Brain microvascular endothelial cell (primary cell): ENCODE measurements around the gene C6.

ENCODE experiments used
- DNase-seq: peaks from one replicate; pipeline ENCODE4 v3.0.0-alpha.2; 2020
- H3K27ac ChIP-seq: fragments of 250-450 bp; sonication (Bioruptor Pico); 2 replicates; pipeline ENCODE4 v1.5.1; 2020; ENCODE audit warnings: mild to moderate bottlenecking, moderate library complexity
- H3K27me3 ChIP-seq: fragments of 250-450 bp; sonication (Bioruptor Pico); replicated peaks from 2 replicates; pipeline ENCODE4 v1.5.1; 2020; ENCODE audit warnings: mild to moderate bottlenecking
- H3K36me3 ChIP-seq: fragments of 250-450 bp; sonication (Bioruptor Pico); replicated peaks from 2 replicates; pipeline ENCODE4 v1.5.1; 2020; ENCODE audit warnings: mild to moderate bottlenecking
- H3K4me3 ChIP-seq: 2 replicates; pipeline ENCODE4 v1.5.1; 2011; ENCODE audit warnings: low read depth, mild to moderate bottlenecking, control low read depth, low read length, moderate library complexity
- in situ Hi-C: cut with HindIII; loops from 2 replicates; pipeline ENCODE4 v1.10.0; 2017; ENCODE audit warnings: low sequenced_read_pairs, low pct_ligation_motif_present
- TF ChIP-seq, protein P1 (sequence below): IDR thresholded peaks from 2 replicates; pipeline ENCODE4 v1.5.1; 2011; ENCODE audit warnings: low read depth, mild to moderate bottlenecking, moderate library complexity, low read length, control low read depth, inconsistent platforms; ENCODE audit errors: missing control alignments

The C6 gene

DNA sequence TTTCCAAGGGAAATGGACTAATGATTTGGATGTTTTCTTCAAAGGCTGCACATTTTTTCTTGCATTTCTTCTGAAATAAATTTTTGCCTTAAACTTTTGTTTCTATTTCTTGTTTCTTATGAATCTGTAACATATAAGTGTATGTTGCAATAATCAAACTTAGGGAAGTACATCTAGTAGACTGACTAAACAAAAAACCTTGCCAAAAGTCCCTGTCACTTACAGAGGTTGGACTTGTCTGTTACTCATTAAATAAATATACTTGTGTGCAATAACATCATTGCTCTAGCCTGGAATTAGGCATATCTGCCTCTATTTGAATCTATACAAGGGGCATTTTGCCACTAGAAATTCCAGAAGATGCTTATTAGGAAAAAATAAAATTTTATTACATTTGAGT is 56.6 kb downstream of the C6 start:
- no peaks in the 10 kb centered on the region for H3K36me3 ChIP-seq
- H3K27me3 ChIP-seq: no peaks in the 10 kb centered on the region
- no peak for DNase-seq
- in situ Hi-C loops: no loop called here
- TF ChIP-seq, protein P1, sequence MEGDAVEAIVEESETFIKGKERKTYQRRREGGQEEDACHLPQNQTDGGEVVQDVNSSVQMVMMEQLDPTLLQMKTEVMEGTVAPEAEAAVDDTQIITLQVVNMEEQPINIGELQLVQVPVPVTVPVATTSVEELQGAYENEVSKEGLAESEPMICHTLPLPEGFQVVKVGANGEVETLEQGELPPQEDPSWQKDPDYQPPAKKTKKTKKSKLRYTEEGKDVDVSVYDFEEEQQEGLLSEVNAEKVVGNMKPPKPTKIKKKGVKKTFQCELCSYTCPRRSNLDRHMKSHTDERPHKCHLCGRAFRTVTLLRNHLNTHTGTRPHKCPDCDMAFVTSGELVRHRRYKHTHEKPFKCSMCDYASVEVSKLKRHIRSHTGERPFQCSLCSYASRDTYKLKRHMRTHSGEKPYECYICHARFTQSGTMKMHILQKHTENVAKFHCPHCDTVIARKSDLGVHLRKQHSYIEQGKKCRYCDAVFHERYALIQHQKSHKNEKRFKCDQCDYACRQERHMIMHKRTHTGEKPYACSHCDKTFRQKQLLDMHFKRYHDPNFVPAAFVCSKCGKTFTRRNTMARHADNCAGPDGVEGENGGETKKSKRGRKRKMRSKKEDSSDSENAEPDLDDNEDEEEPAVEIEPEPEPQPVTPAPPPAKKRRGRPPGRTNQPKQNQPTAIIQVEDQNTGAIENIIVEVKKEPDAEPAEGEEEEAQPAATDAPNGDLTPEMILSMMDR: no peak
- no peak overlapping the region for H3K27ac ChIP-seq
- no peak overlapping the region for H3K4me3 ChIP-seq

DNA sequence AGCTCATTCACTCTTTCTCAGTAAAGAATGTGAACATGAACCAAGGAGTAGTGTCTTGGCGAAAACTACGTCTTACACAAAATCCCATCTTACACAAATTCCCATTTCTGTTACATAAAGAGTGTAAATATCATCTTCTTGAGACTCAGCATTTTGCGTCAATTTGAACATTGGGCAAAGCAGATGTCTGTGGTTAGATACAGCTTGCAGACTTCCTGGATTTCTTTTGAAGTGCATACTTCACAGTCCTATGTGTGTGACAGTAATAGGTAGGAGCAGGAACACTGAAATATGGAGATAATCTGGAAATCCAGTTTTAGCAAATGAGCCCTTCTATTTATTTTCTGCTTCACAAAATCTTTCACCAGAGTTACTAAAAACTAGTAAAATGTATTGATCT is 58.8 kb downstream of the C6 start:
- H3K27me3 ChIP-seq: no peaks in the 10 kb centered on the region
- no peak overlapping the region for H3K27ac ChIP-seq
- TF ChIP-seq, protein P1: no peak
- no peaks in the 10 kb centered on the region for H3K36me3 ChIP-seq
- in situ Hi-C loops: no loop called here
- H3K4me3 ChIP-seq: no peak overlapping the region
- DNase-seq: no peak

DNA sequence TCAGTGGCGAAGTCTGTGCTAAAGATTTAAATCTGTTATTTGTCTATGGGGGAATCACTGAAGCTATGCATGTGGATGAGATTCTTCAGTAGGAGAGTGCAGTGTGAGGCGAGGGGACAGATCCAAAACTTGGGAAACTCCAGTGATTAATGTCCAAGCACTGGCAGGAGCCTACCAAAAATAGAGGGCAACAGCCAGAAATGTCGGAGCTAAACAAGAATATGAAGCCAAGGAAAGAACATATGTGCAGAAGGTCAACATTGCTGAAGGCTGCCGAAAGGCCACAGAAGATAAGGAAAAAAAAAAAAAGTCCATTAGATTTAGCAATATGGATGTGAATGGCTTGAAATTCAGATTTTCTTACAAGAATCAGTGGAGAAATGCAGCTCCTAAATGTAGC is 61.8 kb downstream of the C6 start:
- no peaks in the 10 kb centered on the region for H3K36me3 ChIP-seq
- in situ Hi-C loops: no loop called here
- DNase-seq: no peak
- H3K27me3 ChIP-seq: no peaks in the 10 kb centered on the region
- TF ChIP-seq, protein P1: no peak
- no peak overlapping the region for H3K4me3 ChIP-seq
- H3K27ac ChIP-seq: no peak overlapping the region

DNA sequence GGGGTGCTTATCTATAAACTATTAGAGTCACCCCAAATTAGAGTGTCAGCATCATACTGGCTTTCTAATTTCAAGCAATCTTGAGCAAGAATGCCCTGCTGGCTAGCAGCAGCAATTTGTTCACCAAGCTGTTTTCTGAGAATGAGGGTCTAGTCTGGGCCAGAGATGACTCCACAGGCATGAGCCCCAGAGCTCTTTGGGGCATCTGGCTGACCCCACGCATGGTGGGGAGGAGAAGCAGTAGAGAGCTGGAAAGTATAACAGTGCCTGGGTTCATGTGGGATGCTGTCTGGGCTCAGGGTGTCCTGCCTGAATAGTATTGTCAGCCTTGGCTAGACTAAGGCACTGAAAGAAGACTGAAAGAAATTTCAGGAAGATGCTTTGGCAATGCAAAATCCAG is 64.9 kb downstream of the C6 start:
- Histone ChIP-seq H3K27ac (no peak overlapping the region), H3K27me3 (no peaks in the 10 kb centered on the region), H3K4me3 (no peak overlapping the region), H3K36me3 (no peaks in the 10 kb centered on the region)
- no peak for DNase-seq
- in situ Hi-C loops: no loop called here
- TF ChIP-seq, protein P1: no peak

DNA sequence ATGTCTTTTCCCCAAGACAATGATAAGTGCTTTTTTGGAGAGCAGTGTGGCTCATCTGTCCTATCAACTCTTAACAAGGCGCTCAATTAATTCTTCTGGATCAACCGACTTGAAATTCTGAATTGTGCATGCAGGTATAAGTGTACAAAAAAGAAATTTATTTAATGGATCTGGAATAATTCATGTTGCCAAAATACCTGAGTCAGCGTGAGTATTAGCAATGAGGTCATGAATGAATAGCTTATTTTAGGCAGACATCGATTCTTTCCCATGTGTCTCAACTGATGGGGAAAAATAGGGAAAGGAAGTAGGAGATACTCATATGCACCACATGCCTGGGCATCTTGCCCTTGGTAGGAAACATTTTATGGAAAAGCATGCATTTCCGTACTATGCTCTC is 68.0 kb downstream of the C6 start:
- Histone ChIP-seq H3K27me3 (no peaks in the 10 kb centered on the region), H3K4me3 (no peak overlapping the region), H3K36me3 (no peaks in the 10 kb centered on the region), H3K27ac (no peak overlapping the region)
- DNase-seq: no peak
- in situ Hi-C loops: no loop called here
- TF ChIP-seq, protein P1: no peak

DNA sequence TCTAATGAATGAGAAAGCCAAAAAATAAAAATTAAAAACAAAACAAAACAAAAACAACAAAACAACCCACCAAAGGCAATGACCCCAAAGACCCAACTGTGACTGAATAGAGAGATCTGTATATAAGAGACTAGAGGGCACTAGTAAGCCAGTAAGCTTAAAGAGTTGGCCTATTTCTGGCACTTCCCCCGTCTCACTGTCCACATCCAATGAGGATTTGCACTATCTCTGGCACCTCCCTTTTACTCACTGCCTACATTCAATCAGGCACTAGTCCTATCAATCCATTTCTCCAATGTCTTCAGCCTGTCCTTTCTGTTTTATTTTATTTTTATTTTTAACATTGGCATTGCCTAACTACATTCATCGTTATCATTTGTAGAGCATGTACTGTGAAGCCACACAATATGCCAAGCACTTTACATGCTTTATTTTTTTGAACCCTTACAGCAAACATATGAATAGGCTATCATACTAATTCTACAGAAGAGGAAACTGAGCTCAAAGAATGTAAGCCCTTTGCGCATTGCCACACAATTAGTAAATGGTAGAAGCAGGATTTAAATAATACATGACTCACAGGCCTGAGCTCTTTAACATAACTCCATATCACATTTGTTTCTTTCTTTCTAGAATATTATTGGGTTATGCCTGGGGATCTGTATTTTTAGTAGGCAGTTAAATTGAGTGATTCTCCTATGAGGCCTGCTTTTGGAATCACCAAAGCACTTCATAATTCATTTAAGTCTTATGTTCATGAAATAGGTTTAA is 70.0 kb downstream of the C6 start:
- in situ Hi-C loops: no loop called here
- no peaks in the 10 kb centered on the region for H3K36me3 ChIP-seq

More for the DNA sequence above, 70.0 kb downstream of the C6 start:
- DNase-seq: no peak
- Histone ChIP-seq H3K4me3 (no peak overlapping the region), H3K27me3 (no peaks in the 10 kb centered on the region), H3K27ac (no peak overlapping the region)
- TF ChIP-seq, protein P1: no peak
